SK-N-SH (cell line): Measurements from ENCODE around the gene ZMYND19. TPM values are rescaled to one million over a fixed set of nuclear protein-coding genes. Genes with fewer than 3 reads are reported as not detected.
A peak's percentile ranks its signal among the peaks of the same experiment; 100 is the strongest.

Experiments
- CTCF ChIA-PET: fragments of 300-600, 350-600 bp; formaldehyde crosslinking; extraction: SDS; loops from one replicate; lab custom pipeline; 2021; lab: Yijun Ruan, JAX
- POLR2A ChIA-PET: fragments of 350-600 bp; sonication (Branson Sonifier 250); formaldehyde crosslinking; extraction: SDS; loops from one replicate; lab custom pipeline; 2020; ENCODE audit warnings: antibody characterized with exemption, inconsistent platforms; lab: Yijun Ruan, JAX
- DNase-seq: peaks from one replicate; pipeline ENCODE4 v3.0.0; 2012
- H2AFZ ChIP-seq: fragments of 200-600 bp; sonication (generic); 2 replicates; pipeline ENCODE4 v1.8.1; 2016; ENCODE audit warnings: antibody characterized with exemption, mild to moderate bottlenecking, low read depth
- H3F3A ChIP-seq: fragments of 200-600 bp; sonication (generic); replicated peaks from 2 replicates; pipeline ENCODE3; 2016; ENCODE audit warnings: antibody characterized with exemption, mild to moderate bottlenecking; ENCODE audit not compliant: insufficient read depth
- H3K27ac ChIP-seq, 2 experiments: fragments of 200-500 bp in 1 of 2; fragments of 200-600 bp in 1 of 2; sonication (Bioruptor generic) in 1 of 2; sonication (generic), shearing (Covaris generic) in 1 of 2; 2 replicates each; pipeline versions ENCODE4 v1.5.1 to v1.6.1; 2014 to 2016; ENCODE audit warnings: low read depth in 2 of 2, inconsistent platforms in 1 of 2, low read length in 1 of 2, mild to moderate bottlenecking in 1 of 2, mixed read lengths in 1 of 2
- H3K27me3 ChIP-seq: fragments of 200-600 bp; sonication (generic), shearing (Covaris generic); 2 replicates; pipeline ENCODE4 v1.6.1; 2016; ENCODE audit warnings: mixed run types; ENCODE audit not compliant: insufficient read depth
- H3K36me3 ChIP-seq, 2 experiments: fragments of 200-500 bp in 1 of 2; fragments of 200-600 bp in 1 of 2; sonication (Bioruptor generic) in 1 of 2; sonication (generic) in 1 of 2; replicated peaks in 1 of 2; 2 replicates each; pipeline versions ENCODE3 to v1.5.1; 2014 to 2016; ENCODE audit warnings: low read length in 1 of 2, mild to moderate bottlenecking in 1 of 2; ENCODE audit not compliant: insufficient read depth in 2 of 2, control insufficient read depth in 1 of 2
- H3K4me1 ChIP-seq, 2 experiments: fragments of 200-500 bp in 1 of 2; fragments of 200-600 bp in 1 of 2; sonication (Bioruptor generic) in 1 of 2; sonication (generic), shearing (Covaris generic) in 1 of 2; 2 replicates each; pipeline versions ENCODE4 v1.5.1 to v1.6.1; 2014 to 2016; ENCODE audit warnings: low read depth in 1 of 2, low read length in 1 of 2, mixed run types in 1 of 2; ENCODE audit not compliant: insufficient read depth in 2 of 2, control insufficient read depth in 1 of 2
- H3K4me2 ChIP-seq: fragments of 200-600 bp; sonication (generic), shearing (Covaris generic); 2 replicates; pipeline ENCODE4 v1.6.1; 2017; ENCODE audit warnings: mixed run types
- H3K4me3 ChIP-seq, 2 experiments: fragments of 200-500 bp in 1 of 2; fragments of 200-600 bp in 1 of 2; sonication (Bioruptor generic) in 1 of 2; sonication (generic), shearing (Covaris generic) in 1 of 2; 2 replicates each; pipeline versions ENCODE4 v1.5.1 to v1.8.1; 2014 to 2016; ENCODE audit warnings: low read depth in 2 of 2, inconsistent platforms in 1 of 2, low read length in 1 of 2, mild to moderate bottlenecking in 1 of 2, mixed read lengths in 1 of 2, moderate library complexity in 1 of 2
- H3K79me2 ChIP-seq: fragments of 200-600 bp; sonication (generic); 2 replicates; pipeline ENCODE4 v1.8.1; 2017; ENCODE audit warnings: mild to moderate bottlenecking; ENCODE audit not compliant: insufficient read depth
- H3K9ac ChIP-seq: fragments of 200-600 bp; sonication (generic); 2 replicates; pipeline ENCODE4 v1.6.1; 2017; ENCODE audit warnings: mixed run types
- H3K9me2 ChIP-seq: fragments of 200-600 bp; sonication (generic); 2 replicates; pipeline ENCODE4 v1.6.1; 2017; ENCODE audit warnings: mixed run types
- H3K9me3 ChIP-seq: fragments of 200-600 bp; sonication (generic); 2 replicates; pipeline ENCODE4 v1.6.1; 2017; ENCODE audit warnings: mixed run types, mild to moderate bottlenecking, moderate library complexity
- H4K20me1 ChIP-seq: fragments of 200-600 bp; sonication (generic); 2 replicates; pipeline ENCODE4 v1.6.1; 2017; ENCODE audit warnings: mild to moderate bottlenecking, mixed run types; ENCODE audit not compliant: insufficient read depth
- CHD2 ChIP-seq: fragments of 150-350 bp; IDR thresholded peaks from 2 replicates; pipeline ENCODE4 v1.6.1; 2018; ENCODE audit warnings: low read length; ENCODE audit not compliant: partially characterized antibody
- ELF1 ChIP-seq: IDR thresholded peaks from 2 replicates; pipeline ENCODE4 v1.4.0; 2012
- EP300 ChIP-seq, 2 experiments: IDR thresholded peaks; 2 replicates each; pipeline versions ENCODE4 v1.4.0 to v1.6.1; 2012; ENCODE audit warnings: borderline replicate concordance in 1 of 2, low read depth in 1 of 2, low read length in 1 of 2
- EZH2phosphoT487 ChIP-seq: fragments of 200-600 bp; sonication (generic); IDR thresholded peaks from 2 replicates; pipeline ENCODE4 v1.6.1; 2017; ENCODE audit warnings: low read depth, mixed run types, mild to moderate bottlenecking, antibody characterized with exemption, moderate library complexity, borderline replicate concordance
- FOSL2 ChIP-seq: IDR thresholded peaks from 2 replicates; pipeline ENCODE4 v1.4.0; 2012; ENCODE audit warnings: low read depth, mild to moderate bottlenecking, moderate library complexity, borderline replicate concordance
- FOXJ3 ChIP-seq: sonication (generic); formaldehyde crosslinking; IDR thresholded peaks from 2 replicates; pipeline ENCODE4 v1.5.1; 2020; ENCODE audit warnings: mild to moderate bottlenecking, missing genetic modification reagents
- FOXM1 ChIP-seq: IDR thresholded peaks from 2 replicates; pipeline ENCODE4 v1.4.0; 2012; ENCODE audit warnings: low read depth, mild to moderate bottlenecking
- JUND ChIP-seq: IDR thresholded peaks from 2 replicates; pipeline ENCODE4 v1.4.0; 2012
- MEF2A ChIP-seq: IDR thresholded peaks from 2 replicates; pipeline ENCODE4 v1.4.0; 2012; ENCODE audit warnings: low read depth, borderline replicate concordance
- MXI1 ChIP-seq: IDR thresholded peaks from 2 replicates; pipeline ENCODE4 v1.6.1; 2012; ENCODE audit warnings: mild to moderate bottlenecking, low read depth, low read length, improper control_type of control experiment
- NFIC ChIP-seq: IDR thresholded peaks from 2 replicates; pipeline ENCODE4 v1.4.0; 2012; ENCODE audit warnings: borderline replicate concordance
- PBX3 ChIP-seq: IDR thresholded peaks from 2 replicates; pipeline ENCODE4; 2012
- POLR2AphosphoS5 ChIP-seq: IDR thresholded peaks from 2 replicates; pipeline ENCODE4 v1.6.1; 2012; ENCODE audit warnings: low read depth, low read length
- RCOR1 ChIP-seq: fragments of 150-350 bp; IDR thresholded peaks from 2 replicates; pipeline ENCODE4 v1.6.1; 2017; ENCODE audit warnings: antibody characterized with exemption, low read length
- RFX5 ChIP-seq: IDR thresholded peaks from 2 replicates; pipeline ENCODE4 v1.6.1; 2012; ENCODE audit warnings: mild to moderate bottlenecking, improper control_type of control experiment, low read length
- SIN3A ChIP-seq: IDR thresholded peaks from 2 replicates; pipeline ENCODE4 v1.6.1; 2012; ENCODE audit warnings: low read depth, mild to moderate bottlenecking, low read length, moderate library complexity, borderline replicate concordance
- SMC3 ChIP-seq: IDR thresholded peaks from 2 replicates; pipeline ENCODE4 v1.6.1; 2012; ENCODE audit warnings: low read depth, low read length, improper control_type of control experiment
- TCF12 ChIP-seq: IDR thresholded peaks from 2 replicates; pipeline ENCODE4 v1.4.0; 2012
- TEAD4 ChIP-seq: IDR thresholded peaks from 2 replicates; pipeline ENCODE4 v1.4.0; 2012; ENCODE audit warnings: mild to moderate bottlenecking, borderline replicate concordance; ENCODE audit not compliant: insufficient read depth
- YY1 ChIP-seq: IDR thresholded peaks from 2 replicates; pipeline ENCODE4 v1.4.0; 2012; ENCODE audit warnings: low read depth, mild to moderate bottlenecking
- ZBTB33 ChIP-seq: IDR thresholded peaks from 2 replicates; pipeline ENCODE4 v1.4.0; 2012; ENCODE audit warnings: low read depth, borderline replicate concordance
- WGBS: methylation state at CpG from one replicate; pipeline ENCODE4 v1.1.6; 2017; ENCODE audit warnings: low lambda C conversion rate; 5-methylcytosine and 5-hydroxymethylcytosine counted together
- polyA plus RNA-seq, 3 experiments: library from polyadenylated mRNA; depleted of rRNA; stranded (reverse); fragments of >200 nt; gene quantifications; 2 replicates each; pipeline ENCODE4 v1.2.3, GENCODE V29; 2012
- TF ChIP-seq, protein P1 (sequence below): fragments of 200-600 bp; sonication (generic); IDR thresholded peaks from 2 replicates; pipeline ENCODE4 v1.6.1; 2017; ENCODE audit warnings: antibody characterized with exemption, mild to moderate bottlenecking, moderate library complexity
- TF ChIP-seq, protein P2 (sequence below): IDR thresholded peaks from 2 replicates; pipeline ENCODE4 v1.4.0; 2012; ENCODE audit warnings: low read depth, borderline replicate concordance

Gene ZMYND19
- polyA plus RNA-seq, 1 of the 3 experiments (the other 2 are of a cell fraction): 43.1 TPM

GRCh38 chr9:137592767-137593166 lies 2.5 kb upstream of the ZMYND19 start:
- TF ChIP-seq, protein P1, sequence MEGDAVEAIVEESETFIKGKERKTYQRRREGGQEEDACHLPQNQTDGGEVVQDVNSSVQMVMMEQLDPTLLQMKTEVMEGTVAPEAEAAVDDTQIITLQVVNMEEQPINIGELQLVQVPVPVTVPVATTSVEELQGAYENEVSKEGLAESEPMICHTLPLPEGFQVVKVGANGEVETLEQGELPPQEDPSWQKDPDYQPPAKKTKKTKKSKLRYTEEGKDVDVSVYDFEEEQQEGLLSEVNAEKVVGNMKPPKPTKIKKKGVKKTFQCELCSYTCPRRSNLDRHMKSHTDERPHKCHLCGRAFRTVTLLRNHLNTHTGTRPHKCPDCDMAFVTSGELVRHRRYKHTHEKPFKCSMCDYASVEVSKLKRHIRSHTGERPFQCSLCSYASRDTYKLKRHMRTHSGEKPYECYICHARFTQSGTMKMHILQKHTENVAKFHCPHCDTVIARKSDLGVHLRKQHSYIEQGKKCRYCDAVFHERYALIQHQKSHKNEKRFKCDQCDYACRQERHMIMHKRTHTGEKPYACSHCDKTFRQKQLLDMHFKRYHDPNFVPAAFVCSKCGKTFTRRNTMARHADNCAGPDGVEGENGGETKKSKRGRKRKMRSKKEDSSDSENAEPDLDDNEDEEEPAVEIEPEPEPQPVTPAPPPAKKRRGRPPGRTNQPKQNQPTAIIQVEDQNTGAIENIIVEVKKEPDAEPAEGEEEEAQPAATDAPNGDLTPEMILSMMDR: no peak
- no peak for TF ChIP-seq NFIC
- TF ChIP-seq TCF12: no peak
- no peak for TF ChIP-seq CHD2
- no peak for TF ChIP-seq RFX5
- no peak for TF ChIP-seq JUND
- CTCF ChIA-PET: interaction anchor here (1.3 to 4.2 kb wide), 2 partner anchors 10 to 13 kb away, joined by 4 to 27 read pairs; partner anchors contain the start of gene DPH7
- Histone ChIP-seq H3K9me3 (no peaks in the 10 kb centered on the region), H3K9me2 (no peaks in the 10 kb centered on the region), H3K4me3 (no peak overlapping the region), H2AFZ (no peak overlapping the region), H3K79me2 (peaks cover 20% of the 10 kb centered on the region), H3K4me1 (peaks cover 9 to 18% of the 10 kb centered on the region in 2 experiments; a peak in 2 of 4 replicates), H3K4me2 (no peak overlapping the region), H3K27me3 (no peaks in the 10 kb centered on the region), H4K20me1 (peaks cover 17% of the 10 kb centered on the region), H3K27ac (no peak overlapping the region), H3F3A (peaks cover 3% of the 10 kb centered on the region), H3K36me3 (peaks cover 3 to 8% of the 10 kb centered on the region in 2 experiments), H3K9ac (no peak overlapping the region)
- POLR2A ChIA-PET: no interaction called here
- no peak for DNase-seq
- WGBS: 95% methylated on average over 7 of the region's 7 CpGs

- Histone ChIP-seq H3K27ac (no peak overlapping the region; a peak in 1 of 4 replicates), H3F3A (peaks cover under 1% of the 10 kb centered on the region), H3K27me3 (no peaks in the 10 kb centered on the region), H3K4me3 (peak overlapping the region; percentile 68 to 86; a peak in 3 of 4 replicates), H3K4me1 (peaks cover 9 to 18% of the 10 kb centered on the region in 2 experiments; a peak in 2 of 4 replicates), H2AFZ (no peak overlapping the region), H3K4me2 (no peak overlapping the region), H3K36me3 (peaks cover 9 to 32% of the 10 kb centered on the region in 2 experiments), H4K20me1 (peaks cover 19% of the 10 kb centered on the region), H3K9ac (no peak overlapping the region; the same call in 1 of the 2 replicates), H3K9me3 (no peaks in the 10 kb centered on the region), H3K79me2 (peaks cover 21% of the 10 kb centered on the region), H3K9me2 (no peaks in the 10 kb centered on the region)
- WGBS: no CpG with 5 or more reads among the region's 61 CpGs
- ChIA-PET POLR2A (no interaction called here), CTCF (interaction anchor here (1.4 to 4.2 kb wide), 2 partner anchors 10 to 15 kb away, joined by 3 to 27 read pairs; partner anchors contain the start of genes ARRDC1 and DPH7)
- DNase-seq: no peak
- no peak for TF ChIP-seq FOXJ3 (CRISPR knock-in tag)
- TF ChIP-seq JUND: no peak
- no peak for TF ChIP-seq FOXM1
- TF ChIP-seq, protein P2, sequence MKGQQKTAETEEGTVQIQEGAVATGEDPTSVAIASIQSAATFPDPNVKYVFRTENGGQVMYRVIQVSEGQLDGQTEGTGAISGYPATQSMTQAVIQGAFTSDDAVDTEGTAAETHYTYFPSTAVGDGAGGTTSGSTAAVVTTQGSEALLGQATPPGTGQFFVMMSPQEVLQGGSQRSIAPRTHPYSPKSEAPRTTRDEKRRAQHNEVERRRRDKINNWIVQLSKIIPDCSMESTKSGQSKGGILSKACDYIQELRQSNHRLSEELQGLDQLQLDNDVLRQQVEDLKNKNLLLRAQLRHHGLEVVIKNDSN: no peak
- no peak for TF ChIP-seq FOSL2
- no peak for TF ChIP-seq EZH2phosphoT487
- no peak for TF ChIP-seq MXI1
- TF ChIP-seq MEF2A: no peak
- TF ChIP-seq POLR2AphosphoS5: no peak
- TF ChIP-seq YY1: no peak
- TF ChIP-seq SIN3A: no peak
- TF ChIP-seq TEAD4: no peak
- TF ChIP-seq ZBTB33: no peak
- TF ChIP-seq EP300 (IDR thresholded peaks at IDR 0.05; ENCODE audit: borderline replicate concordance in 1 of 2, low read depth in 1 of 2, low read length in 1 of 2): no peak
- TF ChIP-seq ELF1: no peak
- no peak for TF ChIP-seq RFX5
- no peak for TF ChIP-seq SMC3
- TF ChIP-seq PBX3: no peak
- no peak for TF ChIP-seq RCOR1
Measured at GRCh38 chr9:137590123-137590468, 216 bp downstream of the ZMYND19 start.
